GM12891 (cell line): Measurements from ENCODE around the gene ARHGEF28.

Experiments used
- PAX5 ChIP-seq: IDR thresholded peaks from 2 replicates; pipeline ENCODE4 v1.6.1; 2011; ENCODE audit warnings: low read length, moderate library complexity, mild to moderate bottlenecking; ENCODE audit not compliant: insufficient read depth, severe bottlenecking
- POLR2A ChIP-seq: IDR thresholded peaks from 2 replicates; pipeline ENCODE4 v1.6.1; 2011; ENCODE audit warnings: low read depth, low read length, control low read depth
- POLR2AphosphoS5 ChIP-seq: IDR thresholded peaks from 2 replicates; pipeline ENCODE4 v1.6.1; 2011; ENCODE audit warnings: low read depth, low read length, control low read depth
- POU2F2 ChIP-seq: IDR thresholded peaks from 2 replicates; pipeline ENCODE4 v1.6.1; 2011; ENCODE audit warnings: low read depth, mild to moderate bottlenecking, control low read depth, low read length, moderate library complexity
- SPI1 ChIP-seq: IDR thresholded peaks from 2 replicates; pipeline ENCODE4 v1.6.1; 2011; ENCODE audit warnings: low read depth, low read length, control low read depth
- TAF1 ChIP-seq: IDR thresholded peaks from 2 replicates; pipeline ENCODE4 v1.6.1; 2011; ENCODE audit warnings: low read depth, low read length, control low read depth

GRCh38 chr5:73831066-73831465 lies 205.1 kb downstream of the ARHGEF28 start:
- TF ChIP-seq POLR2A (no peak), TAF1 (no peak), POLR2AphosphoS5 (no peak), SPI1 (no peak), PAX5 (no peak), POU2F2 (no peak)
